HG03045 (cell line): ENCODE data around the gene TBX10.
A peak's percentile ranks its signal among the peaks of the same experiment; 100 is the strongest.
"Not testable (repeated sequence)": the region's sequence is repeated elsewhere in the genome, so short reads cannot be mapped to it uniquely, and the experiment has no call there.

ENCODE experiments used
- ATAC-seq: cut with Tn5 transposase; IDR thresholded peaks from one replicate; pipeline ENCODE4 v1.9.1; 2021; ENCODE audit warnings: mild to moderate bottlenecking, moderate library complexity; ENCODE audit not compliant: unreplicated experiment

The TBX10 gene

DNA sequence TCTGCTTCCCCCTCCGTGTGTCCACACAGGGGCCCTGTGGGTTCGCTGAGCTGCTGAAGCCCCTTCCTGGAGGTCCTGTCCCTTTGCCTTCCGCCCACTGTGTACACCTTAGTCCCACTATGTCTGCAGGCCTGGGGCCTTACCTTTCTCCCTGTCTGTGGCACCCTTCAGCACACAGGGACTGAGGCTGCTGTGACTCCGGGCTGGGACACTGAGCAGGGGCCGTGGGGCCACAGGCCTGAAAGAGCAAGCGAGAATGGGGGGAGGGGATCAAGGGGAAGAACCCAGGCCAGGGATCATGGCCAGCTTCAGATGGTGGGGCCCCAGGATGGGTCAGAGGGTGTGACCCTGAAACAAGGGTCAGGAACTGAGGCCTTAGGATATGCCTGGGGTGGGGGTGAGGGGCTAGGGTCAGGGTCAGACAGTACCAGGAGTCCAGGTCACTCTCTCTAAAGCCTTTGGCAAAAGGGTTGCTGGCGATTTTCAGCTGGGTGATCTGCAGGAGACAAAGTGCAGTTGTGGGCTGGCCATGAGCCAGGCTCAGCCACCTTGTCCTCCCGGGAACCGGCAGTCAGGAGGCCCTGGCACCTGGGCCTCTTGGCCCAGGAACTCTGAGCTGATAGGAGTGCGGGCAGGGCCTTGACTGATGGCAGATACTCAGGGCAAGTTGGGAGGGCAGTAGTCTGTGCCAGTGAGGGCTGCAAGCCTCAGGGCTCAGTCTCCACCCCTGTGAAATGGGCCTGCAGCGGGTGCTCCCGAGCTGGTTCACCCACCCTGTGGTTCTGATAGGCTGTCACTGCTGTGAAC is 7.2 kb downstream of the TBX10 start:
- no peak for ATAC-seq

DNA sequence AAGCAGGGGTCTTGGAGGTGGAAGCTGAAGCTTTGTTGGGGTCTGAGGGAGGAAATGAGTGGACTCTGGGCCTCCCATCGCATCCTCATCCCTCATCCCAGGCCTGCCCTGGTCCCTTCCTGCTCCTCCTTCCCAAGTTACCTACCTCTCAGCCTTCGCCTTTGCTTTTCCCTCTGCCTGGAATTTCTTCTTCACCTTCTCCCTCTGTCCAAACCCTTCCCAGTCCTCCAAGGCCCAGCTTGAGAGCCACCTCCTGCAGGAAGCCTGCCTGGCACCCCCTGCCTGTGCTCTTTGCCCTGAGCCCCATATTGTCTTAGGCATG is 7.7 kb downstream of the TBX10 start:
- no peak for ATAC-seq

DNA sequence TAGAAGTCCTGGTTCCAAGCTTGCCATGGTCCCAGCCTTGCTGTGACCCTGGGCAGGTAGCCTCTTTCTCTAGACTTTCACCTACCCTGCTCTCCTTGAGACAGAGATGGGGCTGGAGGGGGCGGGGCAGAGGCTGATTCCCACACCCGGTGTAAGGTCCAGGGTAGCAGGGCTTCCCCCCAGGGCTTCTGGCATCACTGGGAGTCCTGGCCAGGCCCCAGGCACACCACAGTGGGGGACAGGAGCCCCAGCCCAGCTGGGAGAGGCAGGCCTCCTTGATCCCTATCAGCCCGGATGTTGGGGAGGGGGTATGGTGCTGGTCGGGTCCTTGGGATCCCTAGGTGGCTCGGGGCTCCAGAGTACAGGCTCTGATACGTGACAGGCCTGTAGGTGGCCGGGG is 8.2 kb downstream of the TBX10 start:
- no peak for ATAC-seq

DNA sequence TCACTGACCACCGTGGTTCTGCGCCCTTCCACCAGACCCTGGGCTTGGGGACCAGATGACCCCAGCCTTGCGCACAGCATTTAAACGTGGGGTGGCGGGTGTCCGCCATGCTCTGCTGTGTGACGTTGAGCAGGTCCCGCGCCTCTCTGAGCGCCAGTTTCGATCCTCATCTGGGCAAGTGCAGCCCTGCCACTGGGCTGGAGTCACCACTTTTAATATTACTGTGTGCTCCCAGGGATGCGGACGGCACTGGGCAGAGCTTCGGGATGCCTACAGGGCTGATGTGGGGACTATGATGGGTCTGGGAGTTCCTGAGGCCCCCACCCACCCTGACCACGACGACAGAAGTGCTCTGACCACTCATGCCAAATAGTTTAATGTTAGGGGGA is 8.6 kb downstream of the TBX10 start:
- no peak for ATAC-seq

DNA sequence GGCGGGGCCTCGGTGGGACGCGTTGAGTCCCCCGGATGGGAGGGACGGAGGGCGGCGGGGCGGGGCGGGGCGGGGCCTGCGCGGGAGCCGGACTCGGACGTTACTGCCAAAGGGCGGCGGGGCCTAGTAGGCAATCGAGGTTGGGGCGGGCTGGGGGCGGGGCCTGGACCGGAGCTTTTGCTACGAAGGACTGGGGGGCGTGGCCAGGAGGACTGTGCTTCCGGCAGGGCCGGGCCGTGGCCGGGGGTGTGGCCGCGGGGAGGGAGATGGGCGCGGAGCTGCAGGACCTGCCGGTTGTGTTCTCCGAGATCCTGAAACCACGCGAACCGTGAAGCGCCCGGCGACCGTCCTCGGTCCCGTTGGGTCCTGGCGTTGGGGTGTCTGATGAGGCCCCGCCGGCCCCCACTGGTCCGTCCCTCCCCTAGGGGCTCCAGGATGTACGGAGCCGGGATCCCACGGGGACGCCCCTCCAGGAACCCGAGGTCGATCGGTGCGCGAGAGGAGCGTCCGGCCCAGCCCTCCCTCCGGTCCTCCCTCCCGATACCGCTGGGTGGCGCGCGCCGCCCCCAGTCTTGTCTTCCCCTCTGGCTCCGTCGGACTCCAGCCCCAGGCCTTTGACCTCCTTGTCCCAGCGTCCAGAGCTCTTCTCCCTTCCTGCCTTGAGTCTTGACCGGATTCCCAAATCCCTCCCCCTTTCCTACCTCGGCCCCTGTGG is 9.2 kb downstream of the TBX10 start:
- peak; percentile 58 for ATAC-seq

DNA sequence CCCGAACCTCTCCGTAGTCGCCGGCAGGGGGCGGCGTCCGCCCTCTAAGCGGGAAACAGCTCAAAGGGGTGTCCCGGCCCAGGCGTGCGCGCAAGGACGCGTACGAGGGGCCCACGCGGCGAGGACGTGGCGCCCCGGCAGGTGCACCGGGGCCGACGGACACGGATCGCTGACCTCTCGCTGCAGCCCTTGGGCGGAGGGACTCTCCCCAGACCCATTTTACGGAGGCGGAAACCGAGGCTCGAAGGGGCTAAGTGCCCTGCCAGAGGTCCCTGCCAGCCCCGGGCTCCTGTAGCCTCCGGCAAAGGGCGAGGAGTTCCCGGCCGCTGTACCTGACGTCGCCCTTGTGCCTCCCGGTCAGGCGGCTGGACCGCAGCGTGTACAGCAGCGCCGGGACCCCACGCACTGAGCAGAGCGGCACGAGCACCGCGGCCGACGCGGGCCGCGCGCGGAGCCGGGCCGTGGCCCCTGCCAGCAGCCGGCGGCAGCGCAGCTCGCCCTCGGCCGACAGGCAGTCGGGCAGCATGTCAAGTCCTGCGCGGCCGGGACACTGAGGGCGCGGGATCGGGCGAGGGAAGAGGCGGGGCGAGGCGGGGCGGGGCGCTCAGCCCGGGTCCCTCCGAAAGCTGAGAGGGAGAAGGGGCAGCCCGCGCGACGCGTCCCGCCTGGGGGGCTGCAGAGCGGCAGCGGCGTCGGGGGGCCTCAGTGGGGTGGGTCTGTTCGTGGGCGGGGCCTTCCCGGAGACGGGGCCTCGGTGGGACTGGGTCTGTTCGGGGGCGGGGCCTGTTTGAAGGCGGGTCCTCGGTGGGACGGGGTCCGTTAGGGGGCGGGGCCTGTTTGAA is 10.0 kb downstream of the TBX10 start, which contains the start of gene NUDT8:
NUDT8 (minus strand) TSS at position 552 of the 842 bp plus-strand sequence; CDS start at position 526, 26 bp downstream.
- ATAC-seq = peak; percentile 44

DNA sequence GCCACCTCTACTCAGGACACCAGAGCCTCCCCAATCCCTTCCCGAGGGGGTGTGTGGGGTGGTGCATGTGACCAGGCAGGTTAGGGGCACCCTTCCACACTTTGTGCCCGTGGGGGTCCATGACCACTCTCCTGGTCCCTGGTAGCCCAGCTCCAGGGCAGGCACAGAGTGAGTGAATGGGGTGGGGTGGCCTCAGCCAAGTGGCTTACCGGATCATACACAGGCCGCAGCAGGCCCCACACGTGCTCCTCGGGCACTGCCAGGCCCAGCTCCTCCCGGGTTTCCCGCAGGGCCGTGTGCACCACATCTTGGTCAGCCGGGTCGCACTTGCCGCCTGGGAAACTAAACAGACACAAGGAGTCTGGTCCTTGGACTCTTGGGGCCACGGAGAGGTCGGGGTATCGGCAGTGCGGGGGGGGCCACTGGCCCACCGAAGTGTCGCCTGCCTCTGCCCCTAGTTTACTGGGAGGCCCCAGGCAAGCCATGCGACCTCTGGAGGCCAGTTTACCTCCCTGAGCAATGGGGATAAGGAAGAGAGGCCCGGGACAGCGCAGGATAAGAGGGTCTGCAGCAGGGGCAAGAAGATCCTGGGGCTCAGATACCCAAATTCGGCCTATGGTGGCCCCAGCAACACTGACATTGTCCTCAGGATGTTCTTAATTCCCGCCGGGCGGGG is 10.7 kb downstream of the TBX10 start:
- no peak for ATAC-seq

DNA sequence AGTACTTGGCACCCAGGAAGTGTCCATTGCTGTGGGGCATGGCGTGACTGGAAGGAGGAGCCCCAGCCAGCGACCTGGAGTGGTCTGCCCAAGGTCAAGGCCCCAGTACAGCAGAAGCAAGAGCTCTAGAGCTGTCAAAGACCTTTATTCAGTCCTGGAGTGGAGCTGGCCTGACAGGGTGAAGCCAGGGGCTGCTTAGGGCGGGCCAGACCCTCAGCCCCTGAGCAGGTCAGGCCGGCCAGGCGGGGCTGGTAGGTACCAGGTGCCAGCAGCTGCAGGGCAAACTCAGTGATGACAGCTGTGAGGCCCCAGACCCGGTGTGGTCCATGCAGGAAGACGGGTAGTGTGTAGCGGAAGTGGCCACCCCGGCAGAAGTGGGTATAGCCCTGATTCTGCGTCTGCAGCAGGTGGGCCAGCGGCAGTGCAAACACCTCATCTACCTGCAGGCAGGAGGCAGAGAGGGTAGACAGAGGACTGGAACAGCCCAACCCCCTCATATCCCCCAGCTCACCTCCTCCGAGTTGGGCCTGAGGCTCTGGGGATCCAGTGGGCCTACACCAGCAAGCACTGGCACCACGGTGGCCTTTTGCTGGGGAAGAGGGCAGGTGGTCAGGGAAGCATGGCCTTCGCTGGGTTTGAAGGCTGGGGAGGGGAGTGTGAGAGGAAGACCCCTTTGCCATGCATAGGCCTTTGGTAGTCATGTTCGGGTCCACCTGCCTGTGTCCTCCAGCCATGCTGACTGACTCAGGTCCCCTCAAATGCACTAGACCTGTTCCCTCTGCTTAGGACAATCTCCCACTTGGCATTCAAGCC is 11.5 kb downstream of the TBX10 start:
- no peak for ATAC-seq

DNA sequence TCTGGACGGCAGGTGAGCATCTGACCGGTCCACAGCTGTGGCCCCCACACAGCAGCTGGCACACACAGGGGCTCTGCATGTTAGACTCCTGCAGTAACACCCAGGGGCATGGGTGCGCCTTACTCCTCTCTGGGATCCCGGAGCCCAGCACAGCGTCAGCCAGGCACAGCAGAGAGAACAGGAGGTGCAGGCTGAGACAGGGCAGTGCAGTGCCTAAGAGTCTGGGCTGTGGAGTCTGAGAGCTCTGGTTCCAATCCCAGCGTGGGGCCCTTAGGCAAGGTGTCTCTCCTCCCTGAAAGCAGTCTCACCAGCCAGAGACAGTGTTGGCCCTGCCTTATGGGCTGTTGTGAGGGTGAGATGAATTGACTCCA is 12.1 kb downstream of the TBX10 start:
- no peak for ATAC-seq

DNA sequence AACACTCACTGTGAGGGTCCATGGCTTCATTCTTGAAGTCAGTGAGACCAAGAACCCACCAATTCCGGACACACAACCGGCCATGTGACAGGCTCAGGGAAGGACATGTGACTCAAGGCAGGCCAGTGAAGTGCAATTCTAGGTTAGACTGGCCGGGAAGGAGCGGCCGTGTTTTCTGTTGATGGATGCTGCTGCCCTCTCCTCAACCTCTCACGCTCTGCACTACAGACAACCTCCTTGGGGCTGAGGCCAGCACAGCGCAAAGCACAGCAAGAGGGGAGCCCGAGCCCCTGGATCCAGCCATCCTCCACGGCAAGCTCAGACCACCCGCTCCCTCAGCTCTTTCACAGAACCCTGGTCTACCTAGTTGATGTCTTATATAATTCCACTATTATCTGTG is 12.6 kb downstream of the TBX10 start:
- no peak for ATAC-seq

DNA sequence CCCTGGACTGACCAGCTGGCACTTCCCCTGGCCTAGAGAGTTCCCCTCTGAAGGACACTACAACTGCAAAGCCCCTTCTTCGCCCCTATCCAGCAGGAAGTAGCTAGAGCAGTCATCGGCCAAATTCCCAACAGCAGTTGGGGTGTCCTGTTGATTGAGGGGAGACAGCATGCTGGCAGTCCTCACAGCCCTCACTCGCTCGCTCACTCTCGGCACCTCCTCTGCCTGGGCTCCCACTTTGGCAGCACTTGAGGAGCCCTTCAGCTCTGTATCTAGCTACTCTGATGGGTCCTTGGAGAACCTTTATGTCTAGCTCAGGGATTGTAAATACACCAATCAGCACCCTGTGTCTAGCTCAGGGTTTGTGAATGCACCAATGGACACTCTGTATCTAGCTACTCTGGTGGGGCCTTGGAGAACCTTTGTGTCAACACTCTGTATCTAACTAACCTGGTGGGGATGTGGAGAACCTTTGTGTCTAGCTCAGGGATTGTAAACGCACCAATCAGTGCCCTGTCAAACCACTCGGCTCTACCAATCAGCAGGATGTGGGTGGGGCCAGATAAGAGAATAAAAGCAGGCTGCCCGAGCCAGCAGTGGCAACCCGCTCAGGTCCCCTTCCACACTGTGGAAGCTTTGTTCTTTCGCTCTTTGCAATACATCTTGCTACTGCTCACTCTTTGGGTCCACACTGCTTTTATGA is 13.3 kb downstream of the TBX10 start:
- ATAC-seq = not testable (repeated sequence)

DNA sequence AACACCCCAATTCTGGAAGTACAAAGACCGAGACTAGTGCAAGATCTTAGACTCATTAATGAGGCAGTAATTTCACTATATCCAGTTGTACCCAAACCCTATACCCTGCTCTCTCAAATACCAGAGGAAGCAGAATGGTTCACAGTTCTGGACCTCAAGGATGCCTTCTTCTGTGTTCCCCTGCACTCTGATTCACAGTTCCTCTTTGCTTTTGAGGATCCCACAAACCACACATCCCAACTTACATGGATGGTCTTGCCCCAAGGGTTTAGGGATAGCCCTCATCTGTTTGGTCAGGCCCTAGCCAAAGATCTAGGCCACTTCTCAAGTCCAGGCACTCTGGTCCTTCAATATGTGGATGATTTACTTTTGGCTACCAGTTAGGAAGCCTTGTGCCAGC is 15.8 kb downstream of the TBX10 start:
- not testable (repeated sequence) for ATAC-seq

DNA sequence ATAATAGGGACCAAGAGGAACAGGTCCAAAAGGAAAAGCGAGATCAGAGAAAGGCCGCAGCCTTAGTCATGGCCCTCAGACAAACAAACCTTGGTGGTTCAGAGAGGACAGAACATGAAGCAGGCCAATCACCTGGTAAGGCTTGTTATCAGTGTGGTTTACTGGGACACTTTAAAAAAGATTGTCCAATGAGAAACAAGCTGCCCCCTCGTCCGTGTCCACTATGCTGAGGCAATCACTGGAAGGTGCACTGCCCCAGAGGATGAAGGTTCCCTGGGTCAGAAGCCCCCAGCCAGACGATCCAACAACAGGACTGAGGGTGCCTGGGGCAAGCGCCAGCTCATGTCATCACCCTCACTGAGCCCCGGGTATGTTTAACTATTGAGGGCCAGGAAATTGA is 16.7 kb downstream of the TBX10 start:
- not testable (repeated sequence) for ATAC-seq

DNA sequence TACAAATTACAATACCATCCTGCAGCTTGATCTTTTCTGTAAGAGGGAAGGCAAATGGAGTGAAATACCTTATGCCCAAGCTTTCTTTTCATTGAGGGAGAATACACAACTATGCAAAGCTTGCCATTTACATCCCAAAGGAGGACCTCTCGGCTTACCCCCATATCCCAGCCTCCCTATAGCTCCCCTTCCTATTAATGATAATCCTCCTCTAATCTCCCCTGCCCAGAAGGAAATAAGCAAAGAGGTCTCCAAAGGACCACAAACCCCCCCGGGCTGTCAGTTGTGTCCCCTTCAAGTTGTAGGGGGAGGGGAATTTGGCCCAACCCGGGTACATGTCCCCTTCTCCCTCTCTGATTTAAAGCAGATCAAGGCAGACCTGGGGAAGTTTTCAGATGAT is 17.6 kb downstream of the TBX10 start:
- ATAC-seq = not testable (repeated sequence)

DNA sequence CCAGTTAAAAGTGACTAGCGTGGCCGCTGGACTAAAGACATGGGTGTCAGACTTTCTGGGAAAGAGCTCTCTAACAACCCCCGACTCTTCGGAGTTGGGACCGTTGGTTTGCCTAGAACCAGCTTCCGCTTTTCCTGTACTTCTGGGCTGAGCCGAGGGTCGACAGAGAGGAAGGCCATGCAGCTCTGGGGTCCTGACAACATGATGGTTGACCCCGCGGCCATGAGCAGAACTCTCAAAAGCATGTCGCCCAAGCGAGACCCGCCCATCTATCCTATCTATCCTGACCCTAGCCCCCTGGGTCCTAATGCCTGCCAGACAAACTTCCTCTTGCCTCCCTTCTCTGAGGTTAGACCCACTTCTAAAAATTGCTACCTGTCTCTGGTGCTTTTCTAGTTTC is 18.9 kb downstream of the TBX10 start:
- not testable (repeated sequence) for ATAC-seq

DNA sequence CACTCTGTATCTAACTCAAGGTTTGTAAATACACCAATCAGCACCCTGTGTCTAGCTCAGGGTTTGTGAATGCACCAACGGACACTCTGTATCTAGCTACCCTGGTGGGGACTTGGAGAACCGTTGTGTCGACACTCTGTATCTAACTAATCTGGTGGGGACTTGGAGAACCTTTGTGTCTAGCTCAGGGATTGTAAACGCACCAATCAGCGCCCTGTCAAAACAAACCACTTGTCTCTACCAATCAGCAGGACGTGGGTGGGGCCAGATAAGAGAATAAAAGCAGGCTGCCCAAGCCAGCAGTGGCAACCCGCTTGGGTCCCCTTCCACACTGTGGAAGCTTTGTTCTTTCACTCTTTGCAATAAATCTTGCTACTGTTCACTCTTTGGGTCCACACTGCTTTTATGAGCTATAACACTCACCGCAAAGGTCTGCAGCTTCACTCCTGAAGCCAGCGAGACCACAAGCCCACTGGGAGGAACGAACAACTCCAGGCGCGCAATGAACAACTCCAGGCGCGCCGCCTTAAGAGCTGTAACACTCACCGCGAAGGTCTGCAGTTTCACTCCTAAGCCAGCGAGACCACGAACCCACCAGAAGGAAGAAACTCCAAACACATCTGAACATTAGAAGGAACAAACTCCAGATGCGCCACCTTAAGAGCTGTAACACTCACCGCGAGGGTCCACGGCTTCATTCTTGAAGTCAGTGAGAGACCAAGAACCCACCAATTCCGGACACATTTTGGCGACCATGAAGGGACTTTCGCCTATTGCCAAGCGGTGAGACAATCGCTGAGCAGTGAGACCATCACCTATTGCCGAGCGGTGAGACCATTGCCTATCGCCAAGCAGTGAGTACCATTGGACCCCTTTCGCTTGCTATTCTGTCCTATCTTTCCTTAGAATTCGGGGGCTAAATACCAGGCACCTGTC is 19.6 kb downstream of the TBX10 start:
- not testable (repeated sequence) for ATAC-seq

DNA sequence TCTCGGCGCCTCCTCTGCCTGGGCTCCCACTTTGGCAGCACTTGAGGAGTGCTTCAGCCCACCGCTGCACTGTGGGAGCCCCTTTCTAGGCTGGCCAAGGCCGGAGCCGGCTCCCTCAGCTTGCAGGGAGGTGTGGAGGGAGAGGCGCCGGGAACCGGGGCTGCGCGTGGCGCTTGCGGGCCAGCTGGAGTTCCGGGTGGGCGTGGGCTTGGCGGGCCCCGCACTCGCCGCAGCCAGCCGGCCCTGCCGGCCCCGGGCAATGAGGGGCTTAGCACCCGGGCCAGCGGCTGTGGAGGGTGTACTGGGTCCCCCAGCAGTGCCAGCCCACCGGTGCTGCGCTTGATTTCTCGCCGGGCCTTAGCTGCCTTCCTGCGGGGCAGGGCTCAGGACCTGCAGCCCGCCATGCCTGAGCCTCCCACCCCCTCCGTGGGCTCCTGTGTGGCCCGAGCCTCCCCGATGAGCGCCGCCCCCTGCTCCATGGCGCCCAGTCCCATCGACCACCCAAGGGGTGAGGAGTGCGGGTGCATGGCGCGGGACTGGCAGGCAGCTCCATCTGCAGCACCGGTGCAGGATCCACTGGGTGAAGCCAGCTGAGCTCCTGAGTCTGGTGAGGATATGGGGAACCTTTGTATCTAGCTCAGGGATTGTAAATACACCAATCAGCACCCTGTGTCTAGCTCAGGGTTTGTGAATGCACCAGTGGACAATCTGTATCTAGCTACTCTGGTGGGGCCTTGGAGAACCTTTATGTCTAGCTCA is 20.5 kb downstream of the TBX10 start:
- ATAC-seq = not testable (repeated sequence)
